Measurements from ENCODE around the gene HOXA2. TPM values are rescaled to one million over a fixed set of nuclear protein-coding genes. Genes with fewer than 3 reads are reported as not detected.

The HOXA2 gene
- total and polyA plus RNA-seq, 8 donors = 0.89 to 3.7 (median 1.2) TPM; not detected in 1

DNA sequence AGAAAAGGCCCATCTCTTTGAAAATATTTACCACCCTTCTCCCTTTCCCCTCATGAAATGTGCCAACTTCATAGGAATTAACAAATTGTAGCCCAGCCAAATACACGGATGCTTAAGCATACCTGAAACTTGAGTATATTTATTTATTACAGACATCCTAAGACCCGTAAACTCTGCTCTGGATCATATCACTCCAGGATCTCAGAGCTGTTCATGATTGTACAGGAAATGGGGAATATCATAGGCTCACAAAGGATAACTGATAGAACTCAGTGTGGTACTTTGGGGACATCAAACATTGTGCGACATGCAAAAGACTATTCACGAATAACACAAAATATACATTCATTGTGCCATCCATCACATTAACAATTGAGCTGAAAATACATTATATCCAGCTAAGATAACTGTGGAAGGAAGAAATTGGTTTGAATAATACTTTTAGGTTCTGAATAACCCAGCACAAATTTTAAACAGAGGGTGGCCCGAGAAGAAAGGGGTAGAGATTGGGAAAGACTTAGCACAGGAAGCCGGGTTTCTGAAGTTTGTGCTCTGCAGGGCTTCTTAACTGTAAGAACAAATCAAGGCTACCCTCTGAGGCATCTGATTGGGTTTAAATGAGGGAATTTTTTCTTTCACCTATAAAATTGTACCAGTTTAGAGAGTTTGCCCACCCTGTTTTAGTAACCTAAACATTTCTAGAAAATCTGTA, 9.1 kb downstream of the HOXA2 start:
- DNase-seq = no peak
- no peak overlapping the region for H3K27ac ChIP-seq
- intact Hi-C loops (cut with DNase I; ENCODE audit: low total_unique reads) = no loop called here
- WGBS, 5 donors = 71 to 77% (median 73%) methylated on average over 6 of the region's 6 CpGs
- no peak overlapping the region for H3K4me3 ChIP-seq
- H3K27me3 ChIP-seq = peaks cover 1 to 88% (median 45%) of the 10 kb centered on the region in 3 donors
- no peak for TF ChIP-seq EP300 (IDR thresholded peaks at IDR 0.05)
- no peak for TF ChIP-seq CTCF (IDR thresholded peaks at IDR 0.05)
- TF ChIP-seq POLR2A (IDR thresholded peaks at IDR 0.05) = no peak
- TF ChIP-seq POLR2AphosphoS5 (IDR thresholded peaks at IDR 0.05) = no peak
- no peaks in the 10 kb centered on the region for H3K36me3 ChIP-seq
- peaks cover 0 to 1% (median under 1%) of the 10 kb centered on the region in 4 donors for H3K9me3 ChIP-seq
- peaks cover 8 to 26% (median 20%) of the 10 kb centered on the region in 4 donors for H3K4me1 ChIP-seq

DNA sequence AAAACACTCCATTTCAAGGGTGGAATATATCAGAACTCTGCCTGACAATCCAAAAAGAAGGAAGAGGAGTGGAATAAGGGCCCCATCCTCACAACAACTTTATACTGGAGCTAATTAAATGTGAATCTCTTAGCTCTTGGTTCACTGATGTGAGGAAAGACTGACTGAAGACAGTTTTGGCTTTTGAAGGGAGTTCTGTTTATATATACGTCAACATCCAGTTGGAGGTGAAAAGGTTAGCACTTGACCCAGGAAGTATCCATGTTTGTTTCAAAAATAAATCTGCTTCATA, 9.7 kb downstream of the HOXA2 start:
- H3K4me3 ChIP-seq = no peak overlapping the region
- H3K27me3 ChIP-seq = peaks cover 5 to 88% (median 45%) of the 10 kb centered on the region in 3 donors
- WGBS, 5 donors = 50 to 83% (median 76%) methylated on average over 1 of the region's 1 CpG
- peaks cover 7 to 20% (median 15%) of the 10 kb centered on the region in 4 donors for H3K4me1 ChIP-seq
- TF ChIP-seq POLR2AphosphoS5 (IDR thresholded peaks at IDR 0.05) (no peak), EP300 (IDR thresholded peaks at IDR 0.05) (no peak), POLR2A (IDR thresholded peaks at IDR 0.05) (no peak), CTCF (IDR thresholded peaks at IDR 0.05) (no peak)
- intact Hi-C loops (cut with DNase I; ENCODE audit: low total_unique reads) = no loop called here
- no peak for DNase-seq
- peaks cover 0 to 7% (median 3%) of the 10 kb centered on the region in 4 donors for H3K9me3 ChIP-seq
- no peaks in the 10 kb centered on the region for H3K36me3 ChIP-seq
- H3K27ac ChIP-seq = no peak overlapping the region

- H3K27ac ChIP-seq = no peak overlapping the region
- H3K36me3 ChIP-seq = no peaks in the 10 kb centered on the region
- 63 to 74% (median 68%) methylated on average over 9 of the region's 9 CpGs for WGBS, 5 donors
- peaks cover 0 to 9% (median 4%) of the 10 kb centered on the region in 4 donors for H3K9me3 ChIP-seq
- intact Hi-C loops (cut with DNase I; ENCODE audit: low total_unique reads) = no loop called here
- no peak for DNase-seq
- TF ChIP-seq EP300 (IDR thresholded peaks at IDR 0.05) = no peak
- TF ChIP-seq CTCF (IDR thresholded peaks at IDR 0.05) = no peak
- no peak for TF ChIP-seq POLR2AphosphoS5 (IDR thresholded peaks at IDR 0.05)
- no peak for TF ChIP-seq POLR2A (IDR thresholded peaks at IDR 0.05)
- H3K27me3 ChIP-seq = peaks cover 5 to 89% (median 48%) of the 10 kb centered on the region in 3 donors
- H3K4me1 ChIP-seq = peaks cover under 1 to 14% (median 11%) of the 10 kb centered on the region in 4 donors
- H3K4me3 ChIP-seq = no peak overlapping the region
Observed at GRCh38 chr7:27091941-27092818, 10.3 kb downstream of the HOXA2 start.

GRCh38 chr7:27091105-27091504, 11.4 kb downstream of the HOXA2 start:
- intact Hi-C loops (cut with DNase I; ENCODE audit: low total_unique reads) = no loop called here

More at GRCh38 chr7:27091105-27091504, 11.4 kb downstream of the HOXA2 start:
- no peak for TF ChIP-seq EP300 (IDR thresholded peaks at IDR 0.05)
- no peak for TF ChIP-seq CTCF (IDR thresholded peaks at IDR 0.05)
- TF ChIP-seq POLR2AphosphoS5 (IDR thresholded peaks at IDR 0.05) = no peak
- H3K4me1 ChIP-seq = peaks cover 0 to 5% (median 1%) of the 10 kb centered on the region in 4 donors
- peaks cover 5 to 89% (median 43%) of the 10 kb centered on the region in 3 donors for H3K27me3 ChIP-seq
- H3K36me3 ChIP-seq = no peaks in the 10 kb centered on the region
- WGBS, 5 donors = 11 to 38% (median 27%) methylated on average over 3 of the region's 3 CpGs
- DNase-seq = peak in 1 of 2 donors; percentile 39
- no peak overlapping the region for H3K4me3 ChIP-seq
- H3K27ac ChIP-seq = no peak overlapping the region
- H3K9me3 ChIP-seq = peaks cover 0 to 9% (median 4%) of the 10 kb centered on the region in 4 donors

Measured in stomach (tissue), 9 donors.